ENCODE measurements around the gene FAM98B. TPM values are rescaled to one million over a fixed set of nuclear protein-coding genes. Genes with fewer than 3 reads are reported as not detected.

Gene FAM98B
- total RNA-seq, 1 donor: 9.8 TPM

DNA sequence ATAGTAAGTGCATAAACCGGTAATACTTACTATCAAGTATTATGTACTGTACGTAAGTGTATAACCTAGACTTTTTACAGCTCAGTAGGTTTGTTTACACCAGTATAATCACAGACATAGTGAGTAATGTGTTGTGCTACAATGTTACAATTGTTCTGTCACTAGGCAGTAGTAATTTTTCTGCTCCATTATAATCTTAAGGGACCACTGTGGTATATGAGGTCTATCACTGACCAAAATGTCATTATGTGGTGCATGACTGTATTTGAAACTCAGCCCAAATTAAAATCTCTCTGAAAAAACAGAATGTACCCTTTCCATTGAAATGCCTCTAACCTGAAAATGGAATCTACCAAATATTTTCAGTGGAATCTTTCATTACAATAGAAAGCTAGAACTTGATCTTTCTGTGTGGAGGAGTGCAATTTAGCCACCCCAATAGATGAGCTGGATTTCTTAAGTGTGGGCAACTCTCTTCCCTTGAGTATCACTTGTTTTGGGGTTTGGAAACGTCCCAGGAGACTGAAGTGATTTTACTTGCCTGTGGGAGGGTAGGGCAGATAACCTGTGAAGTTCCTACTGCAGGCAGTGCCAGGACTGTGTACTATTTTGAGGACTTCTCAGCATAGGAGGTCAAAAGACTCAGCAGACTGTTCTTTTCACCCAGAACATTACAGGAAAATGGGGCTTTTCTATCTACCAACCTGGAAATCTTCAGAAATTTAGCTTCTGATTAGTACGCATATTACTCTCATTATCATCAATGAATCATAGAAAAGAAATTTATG is 50.9 kb downstream of the FAM98B start:
- Histone ChIP-seq H2AFZ (ENCODE audit: low read length) (no peak overlapping the region), H3K4me2 (ENCODE audit: insufficient read depth, low read length) (no peak overlapping the region), H3K27me3 (ENCODE audit: insufficient read depth, low read length) (no peaks in the 10 kb centered on the region), H3K27ac (ENCODE audit: low read depth, low read length) (no peak overlapping the region), H3K9me3 (ENCODE audit: low read depth, low read length) (no peaks in the 10 kb centered on the region), H3K79me2 (ENCODE audit: insufficient read depth, low read length) (no peaks in the 10 kb centered on the region), H3K36me3 (ENCODE audit: insufficient read depth, low read length) (no peaks in the 10 kb centered on the region), H3K4me3 (ENCODE audit: insufficient read depth, low read length) (no peak overlapping the region), H4K20me1 (ENCODE audit: insufficient read depth, low read length) (no peaks in the 10 kb centered on the region), H3K4me1 (ENCODE audit: insufficient read depth, low read length) (peaks cover 3% of the 10 kb centered on the region)
- TF ChIP-seq, protein P1, sequence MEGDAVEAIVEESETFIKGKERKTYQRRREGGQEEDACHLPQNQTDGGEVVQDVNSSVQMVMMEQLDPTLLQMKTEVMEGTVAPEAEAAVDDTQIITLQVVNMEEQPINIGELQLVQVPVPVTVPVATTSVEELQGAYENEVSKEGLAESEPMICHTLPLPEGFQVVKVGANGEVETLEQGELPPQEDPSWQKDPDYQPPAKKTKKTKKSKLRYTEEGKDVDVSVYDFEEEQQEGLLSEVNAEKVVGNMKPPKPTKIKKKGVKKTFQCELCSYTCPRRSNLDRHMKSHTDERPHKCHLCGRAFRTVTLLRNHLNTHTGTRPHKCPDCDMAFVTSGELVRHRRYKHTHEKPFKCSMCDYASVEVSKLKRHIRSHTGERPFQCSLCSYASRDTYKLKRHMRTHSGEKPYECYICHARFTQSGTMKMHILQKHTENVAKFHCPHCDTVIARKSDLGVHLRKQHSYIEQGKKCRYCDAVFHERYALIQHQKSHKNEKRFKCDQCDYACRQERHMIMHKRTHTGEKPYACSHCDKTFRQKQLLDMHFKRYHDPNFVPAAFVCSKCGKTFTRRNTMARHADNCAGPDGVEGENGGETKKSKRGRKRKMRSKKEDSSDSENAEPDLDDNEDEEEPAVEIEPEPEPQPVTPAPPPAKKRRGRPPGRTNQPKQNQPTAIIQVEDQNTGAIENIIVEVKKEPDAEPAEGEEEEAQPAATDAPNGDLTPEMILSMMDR (IDR thresholded peaks at IDR 0.05; ENCODE audit: extremely low read depth, low read depth, low read length): no peak
- DNase-seq (ENCODE audit: insufficient read length, low spot score, missing footprints): no peak

DNA sequence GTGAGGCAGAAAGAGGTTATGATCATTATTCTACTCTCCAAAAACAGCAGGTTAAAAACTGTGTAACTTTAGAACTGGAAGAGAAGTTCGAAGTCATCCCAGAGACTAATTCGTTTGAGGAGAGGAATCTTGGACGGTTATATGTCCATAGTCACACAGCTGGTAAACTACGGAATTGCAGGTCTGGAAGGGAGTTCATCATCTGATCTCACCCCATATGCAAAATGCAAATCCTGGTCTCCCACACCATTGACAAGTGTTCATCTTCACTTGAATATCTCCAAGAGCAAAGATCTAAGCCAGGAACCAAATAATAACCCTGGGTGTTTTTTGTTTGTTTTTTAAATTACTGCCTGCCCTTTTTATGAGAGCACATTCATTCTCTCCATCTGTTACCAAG is 53.1 kb downstream of the FAM98B start:
- DNase-seq (ENCODE audit: insufficient read length, low spot score, missing footprints): no peak
- TF ChIP-seq, protein P1 (IDR thresholded peaks at IDR 0.05; ENCODE audit: extremely low read depth, low read depth, low read length): no peak
- H3K79me2 ChIP-seq (ENCODE audit: insufficient read depth, low read length): no peaks in the 10 kb centered on the region
- H2AFZ ChIP-seq (ENCODE audit: low read length): no peak overlapping the region
- no peaks in the 10 kb centered on the region for H3K36me3 ChIP-seq (ENCODE audit: insufficient read depth, low read length)
- no peak overlapping the region for H3K27ac ChIP-seq (ENCODE audit: low read depth, low read length)
- no peaks in the 10 kb centered on the region for H3K9me3 ChIP-seq (ENCODE audit: low read depth, low read length)
- H4K20me1 ChIP-seq (ENCODE audit: insufficient read depth, low read length): no peaks in the 10 kb centered on the region
- peaks cover 3% of the 10 kb centered on the region for H3K4me1 ChIP-seq (ENCODE audit: insufficient read depth, low read length)
- no peak overlapping the region for H3K4me2 ChIP-seq (ENCODE audit: insufficient read depth, low read length)
- peaks cover 2% of the 10 kb centered on the region for H3K27me3 ChIP-seq (ENCODE audit: insufficient read depth, low read length)
- no peak overlapping the region for H3K4me3 ChIP-seq (ENCODE audit: insufficient read depth, low read length)

DNA sequence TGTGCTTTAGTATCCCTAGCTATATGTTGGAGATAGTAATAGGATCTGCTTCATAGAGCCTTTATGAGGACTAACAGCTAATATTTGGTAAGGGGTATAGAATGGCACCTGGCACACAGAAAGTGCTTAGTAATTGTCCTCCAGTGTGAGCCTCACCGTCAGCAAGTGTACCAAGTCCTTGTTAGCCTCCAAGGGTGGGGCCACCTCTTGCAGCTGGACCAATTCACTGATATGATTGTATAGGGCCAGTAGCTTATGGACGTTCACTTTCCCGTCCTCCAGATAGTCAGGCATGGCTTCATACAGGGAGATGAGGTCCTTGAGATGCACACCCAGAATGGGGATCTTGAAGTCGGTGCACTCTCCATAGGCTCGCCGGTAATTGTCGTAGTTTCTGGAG is 53.6 kb downstream of the FAM98B start:
- no peak overlapping the region for H3K4me2 ChIP-seq (ENCODE audit: insufficient read depth, low read length)
- no peak overlapping the region for H3K4me3 ChIP-seq (ENCODE audit: insufficient read depth, low read length)
- H3K36me3 ChIP-seq (ENCODE audit: insufficient read depth, low read length): no peaks in the 10 kb centered on the region
- H2AFZ ChIP-seq (ENCODE audit: low read length): no peak overlapping the region
- no peak overlapping the region for H3K27ac ChIP-seq (ENCODE audit: low read depth, low read length)
- peaks cover 5% of the 10 kb centered on the region for H3K27me3 ChIP-seq (ENCODE audit: insufficient read depth, low read length)
- no peaks in the 10 kb centered on the region for H3K9me3 ChIP-seq (ENCODE audit: low read depth, low read length)
- peaks cover 3% of the 10 kb centered on the region for H3K4me1 ChIP-seq (ENCODE audit: insufficient read depth, low read length)
- TF ChIP-seq, protein P1 (IDR thresholded peaks at IDR 0.05; ENCODE audit: extremely low read depth, low read depth, low read length): no peak
- DNase-seq (ENCODE audit: insufficient read length, low spot score, missing footprints): no peak
- no peaks in the 10 kb centered on the region for H4K20me1 ChIP-seq (ENCODE audit: insufficient read depth, low read length)
- no peaks in the 10 kb centered on the region for H3K79me2 ChIP-seq (ENCODE audit: insufficient read depth, low read length)

DNA sequence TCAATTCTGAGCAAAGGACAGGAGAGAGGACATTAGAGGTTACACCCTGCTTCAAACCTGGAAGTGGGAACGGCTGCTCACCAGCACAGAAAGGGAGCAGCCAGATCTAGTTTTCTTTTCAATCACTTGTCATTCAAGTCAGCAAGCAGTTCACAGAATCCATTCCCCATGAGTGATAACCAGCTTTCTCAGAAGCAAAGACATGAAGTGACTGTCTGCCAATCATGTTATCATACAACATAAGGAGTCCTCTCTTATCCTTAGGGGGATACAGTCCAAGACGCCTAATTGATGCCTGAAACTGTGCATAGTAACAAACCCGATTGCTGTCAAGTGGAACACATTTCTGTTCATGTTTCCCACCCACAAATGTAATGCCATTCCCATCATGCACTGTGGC is 54.7 kb downstream of the FAM98B start:
- no peaks in the 10 kb centered on the region for H3K36me3 ChIP-seq (ENCODE audit: insufficient read depth, low read length)
- H3K9me3 ChIP-seq (ENCODE audit: low read depth, low read length): no peaks in the 10 kb centered on the region
- H3K79me2 ChIP-seq (ENCODE audit: insufficient read depth, low read length): no peaks in the 10 kb centered on the region

More for the DNA sequence above, 54.7 kb downstream of the FAM98B start:
- H3K27me3 ChIP-seq (ENCODE audit: insufficient read depth, low read length): peaks cover 5% of the 10 kb centered on the region
- H3K4me1 ChIP-seq (ENCODE audit: insufficient read depth, low read length): peaks cover 3% of the 10 kb centered on the region
- no peak for DNase-seq (ENCODE audit: insufficient read length, low spot score, missing footprints)
- no peak overlapping the region for H2AFZ ChIP-seq (ENCODE audit: low read length)
- H3K4me3 ChIP-seq (ENCODE audit: insufficient read depth, low read length): no peak overlapping the region
- TF ChIP-seq, protein P1 (IDR thresholded peaks at IDR 0.05; ENCODE audit: extremely low read depth, low read depth, low read length): no peak
- H3K4me2 ChIP-seq (ENCODE audit: insufficient read depth, low read length): no peak overlapping the region
- H4K20me1 ChIP-seq (ENCODE audit: insufficient read depth, low read length): no peaks in the 10 kb centered on the region
- no peak overlapping the region for H3K27ac ChIP-seq (ENCODE audit: low read depth, low read length)
